NCI-H1694 treated with DMSO at 0.1 percent for 48 hours (cell line): ENCODE measurements around the gene ADARB2.

Experiments
- DNase-seq: peaks from one replicate; lab custom pipeline; 2025; lab: John Stamatoyannopoulos, UW

Gene ADARB2

DNA sequence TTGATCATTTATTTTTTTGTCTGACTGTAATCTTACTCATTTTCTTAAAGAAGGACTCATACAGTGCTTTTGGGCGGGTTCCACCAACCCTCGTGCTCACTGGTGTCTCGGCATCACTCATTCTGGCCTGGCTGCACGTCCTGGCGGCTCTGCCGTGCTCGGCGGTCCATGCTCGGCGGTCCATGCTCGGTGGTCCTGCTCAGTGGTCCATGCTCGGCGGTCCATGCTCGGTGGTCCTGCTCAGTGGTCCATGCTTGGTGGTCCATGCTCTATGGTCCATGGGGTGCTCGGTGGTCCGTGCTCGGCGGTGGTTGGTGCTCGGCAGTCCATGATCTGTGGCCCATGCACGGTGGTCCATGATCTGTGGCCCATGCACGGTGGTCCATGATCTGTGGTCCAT is 608.7 kb downstream of the ADARB2 start:
- no peak for DNase-seq

DNA sequence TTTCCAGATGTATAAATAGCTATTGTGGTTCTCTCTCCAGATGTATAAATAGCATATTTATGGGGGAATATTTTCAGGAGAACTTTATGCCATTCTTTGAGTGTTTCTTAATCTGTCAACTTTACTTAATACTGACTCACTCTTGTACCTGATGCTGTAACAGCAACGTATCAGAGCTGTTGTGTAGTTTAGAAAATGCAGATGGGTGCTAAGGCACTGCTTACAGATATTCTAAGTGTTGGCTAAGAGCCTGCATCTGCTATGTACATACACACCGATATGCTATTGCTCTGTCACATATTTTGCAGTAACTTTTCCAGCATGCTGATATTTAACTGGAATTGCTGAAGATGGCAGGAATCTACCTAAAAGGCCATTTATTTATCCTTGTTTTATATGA is 609.2 kb downstream of the ADARB2 start:
- no peak for DNase-seq

DNA sequence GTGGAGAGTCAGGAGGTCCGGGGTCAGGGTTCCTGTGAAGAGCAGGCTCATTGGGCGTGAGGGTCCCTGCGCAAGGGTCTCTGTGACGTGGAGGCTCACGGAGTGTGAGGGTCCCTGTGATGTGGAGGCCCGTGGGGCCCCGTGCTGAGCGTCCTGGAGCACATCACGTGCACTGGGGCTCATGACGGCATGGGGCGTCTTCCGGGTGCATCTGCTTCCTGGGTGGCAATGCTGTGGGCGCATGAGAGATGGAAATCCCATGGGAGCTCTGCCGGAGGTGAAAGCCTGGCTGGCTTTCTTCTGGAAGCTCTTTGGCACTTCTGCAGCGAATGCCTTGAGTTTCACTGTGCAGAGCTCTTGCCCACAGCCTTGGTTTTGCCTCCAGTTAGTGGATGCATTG is 609.7 kb downstream of the ADARB2 start:
- DNase-seq: no peak
